CD4-positive, alpha-beta T cell treated with Interleukin-12 subunit alpha and Interleukin-12 subunit beta, for 1 hour (primary cell): Measurements from ENCODE around the gene HTRA3.

Experiments
- DNase-seq: peaks from one replicate; pipeline ENCODE4 v3.0.0-alpha.2; 2020

HTRA3 gene

GRCh38 chr4:8250227-8250626 is 19.3 kb upstream of the HTRA3 start:
- DNase-seq, result no peak

- no peak for DNase-seq
These were observed 18.9 kb upstream of the HTRA3 start for GRCh38 chr4:8250637-8251036.

DNA sequence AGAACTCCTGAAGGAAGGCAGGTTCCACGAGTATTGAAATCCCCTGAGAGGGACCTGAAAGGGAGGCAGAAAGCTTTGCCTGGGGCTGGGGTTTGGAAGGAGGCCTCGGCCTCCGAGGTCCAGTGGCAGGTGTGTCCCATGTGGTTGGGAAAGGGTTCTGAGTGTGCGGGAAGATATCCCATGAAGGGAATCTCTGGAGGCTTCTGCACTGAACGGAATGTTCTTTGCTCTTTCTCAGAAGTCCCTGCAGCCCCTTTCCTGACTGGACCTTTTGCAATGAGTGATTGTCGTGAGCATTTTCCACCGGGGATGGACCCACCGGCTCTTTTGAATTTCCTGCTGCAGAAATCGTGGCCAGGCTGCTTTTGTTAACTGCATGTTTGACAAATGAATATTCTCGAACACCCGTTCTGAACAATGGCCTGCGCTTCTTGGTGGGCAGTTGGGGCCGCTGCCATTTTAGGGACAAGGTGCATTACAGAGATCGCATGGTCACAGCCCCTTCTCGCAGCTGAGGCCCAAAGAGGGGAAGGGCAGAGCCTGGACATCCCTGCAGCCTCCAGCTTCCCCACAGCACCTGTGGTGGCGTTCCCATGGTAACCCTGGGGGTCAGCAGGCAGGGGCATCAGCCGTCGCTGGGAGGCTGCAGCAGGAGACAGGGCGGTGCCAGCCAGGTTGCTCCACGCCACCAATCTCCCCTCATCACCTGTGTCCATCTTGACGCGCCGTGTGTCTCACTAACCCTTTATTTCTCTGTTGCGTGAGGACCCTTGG is 18.3 kb upstream of the HTRA3 start:
- no peak for DNase-seq

DNA sequence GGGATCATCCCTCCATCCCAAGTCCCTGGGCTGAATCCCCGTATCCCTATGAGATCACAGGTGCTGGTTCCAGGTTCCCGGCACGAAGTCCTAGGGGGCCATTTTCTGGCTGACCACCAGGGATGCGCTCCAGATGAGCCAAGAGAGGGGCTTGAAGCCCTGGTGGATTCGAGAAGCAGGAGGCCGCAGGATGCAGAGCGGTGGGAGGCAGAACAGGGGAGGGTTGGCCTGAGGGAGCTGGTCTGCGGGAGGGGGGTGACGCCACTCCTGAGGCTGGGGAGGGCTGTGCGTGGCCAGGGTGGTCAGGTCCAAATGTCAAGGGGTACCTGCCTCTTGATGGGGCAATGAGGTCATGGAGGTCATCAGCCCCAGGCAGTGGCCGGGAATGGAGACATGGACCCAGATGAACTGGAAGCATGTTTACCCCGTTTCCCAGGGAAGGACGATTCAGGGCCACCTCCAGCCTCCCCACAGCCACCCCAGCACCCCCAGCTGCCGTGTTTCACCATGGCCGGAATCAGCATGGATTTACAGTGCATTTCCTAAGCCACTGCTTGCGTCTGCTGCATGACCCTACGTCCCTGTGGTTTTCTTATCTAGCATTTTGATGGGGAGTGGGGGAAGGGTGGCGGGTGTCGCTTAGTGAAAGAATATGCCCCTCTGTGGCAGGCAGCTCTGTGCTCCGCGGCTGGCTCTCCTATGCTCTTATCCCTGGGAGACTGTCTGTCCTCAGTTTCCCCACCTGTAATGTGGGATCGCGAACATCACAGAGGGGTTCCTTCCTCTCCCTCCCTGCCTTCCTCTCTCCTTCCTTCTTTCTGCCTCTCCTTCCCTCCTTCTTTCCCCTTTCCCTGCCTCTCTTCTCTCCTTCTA is 17.0 kb upstream of the HTRA3 start:
- DNase-seq, result no peak

DNA sequence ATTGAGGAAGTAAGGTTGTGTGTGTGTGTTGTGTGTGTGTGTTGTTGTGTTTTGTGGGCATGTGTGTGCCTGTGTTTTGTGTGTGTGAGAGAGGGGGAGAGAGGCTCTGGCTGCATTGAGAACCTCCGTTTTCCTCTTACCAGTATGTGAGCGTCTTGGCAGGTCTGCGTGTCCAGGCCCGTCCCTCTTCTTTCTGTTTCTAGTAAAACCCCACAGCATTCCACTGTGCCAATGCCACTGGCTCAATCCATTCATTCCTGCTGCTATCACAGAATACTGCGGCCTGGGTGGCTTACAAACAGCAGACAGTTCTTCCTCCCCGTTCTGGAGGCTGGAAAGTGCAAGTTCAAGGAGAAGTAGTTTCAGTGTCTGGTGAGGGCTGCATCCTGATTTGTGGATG is 15.5 kb upstream of the HTRA3 start:
- no peak for DNase-seq

DNA sequence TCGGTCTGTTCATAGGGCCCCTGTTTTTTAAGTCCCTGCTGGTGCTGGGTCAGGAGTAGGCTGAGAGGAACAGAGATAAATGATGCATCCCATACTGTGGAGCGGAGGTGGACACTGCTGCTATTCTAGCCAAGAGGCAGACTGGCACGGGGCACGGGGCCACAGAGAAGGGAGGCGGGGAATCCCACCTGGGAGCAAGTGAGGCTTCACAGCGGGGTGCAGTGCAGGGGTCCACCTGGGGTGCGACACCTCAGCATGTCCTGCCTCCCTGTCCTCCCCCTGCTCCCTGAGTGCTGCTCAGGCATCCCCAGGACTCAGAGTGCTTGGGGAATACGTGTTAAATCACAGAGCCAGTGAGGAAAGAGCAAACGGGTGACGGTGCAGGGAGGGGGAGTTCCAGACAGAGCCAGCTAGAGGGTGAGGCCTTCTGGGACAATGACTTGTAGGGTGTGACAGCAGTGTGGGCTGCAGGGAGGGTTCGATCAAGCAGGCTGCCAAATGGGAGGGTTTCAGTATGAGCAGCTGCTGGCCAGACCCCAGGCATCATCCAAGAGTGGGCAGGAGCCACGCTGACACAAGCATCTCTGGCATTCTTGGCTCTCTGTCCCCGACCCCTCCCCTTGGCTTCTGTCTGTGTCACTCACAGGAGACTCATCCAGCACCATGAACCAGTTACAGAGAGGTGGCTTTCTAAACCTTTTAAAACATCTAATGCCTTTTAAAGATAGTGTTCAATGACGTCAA is 13.7 kb upstream of the HTRA3 start:
- DNase-seq, result no peak

DNA sequence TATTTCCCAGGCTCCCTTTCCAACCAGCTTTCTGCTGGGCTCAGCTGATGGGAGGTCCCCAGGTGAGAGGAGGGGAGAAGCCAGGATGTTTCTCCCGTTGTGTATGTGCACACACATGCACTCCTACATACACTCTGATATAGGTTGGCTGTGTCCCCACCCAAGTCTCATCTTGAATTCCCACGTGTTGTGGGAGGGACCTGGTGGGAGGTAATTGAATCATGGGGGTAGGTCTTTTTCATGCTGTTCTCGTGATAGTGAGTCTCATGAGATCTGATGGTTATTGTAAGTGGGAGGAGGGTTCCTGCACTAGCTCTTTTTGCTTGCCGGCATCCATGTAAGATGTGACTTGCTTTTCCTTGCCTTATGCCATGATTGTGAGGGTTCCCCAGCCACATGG is 11.7 kb upstream of the HTRA3 start:
- DNase-seq, result no peak

- DNase-seq, result no peak
These were observed 10.9 kb upstream of the HTRA3 start for GRCh38 chr4:8258552-8259212.

DNA sequence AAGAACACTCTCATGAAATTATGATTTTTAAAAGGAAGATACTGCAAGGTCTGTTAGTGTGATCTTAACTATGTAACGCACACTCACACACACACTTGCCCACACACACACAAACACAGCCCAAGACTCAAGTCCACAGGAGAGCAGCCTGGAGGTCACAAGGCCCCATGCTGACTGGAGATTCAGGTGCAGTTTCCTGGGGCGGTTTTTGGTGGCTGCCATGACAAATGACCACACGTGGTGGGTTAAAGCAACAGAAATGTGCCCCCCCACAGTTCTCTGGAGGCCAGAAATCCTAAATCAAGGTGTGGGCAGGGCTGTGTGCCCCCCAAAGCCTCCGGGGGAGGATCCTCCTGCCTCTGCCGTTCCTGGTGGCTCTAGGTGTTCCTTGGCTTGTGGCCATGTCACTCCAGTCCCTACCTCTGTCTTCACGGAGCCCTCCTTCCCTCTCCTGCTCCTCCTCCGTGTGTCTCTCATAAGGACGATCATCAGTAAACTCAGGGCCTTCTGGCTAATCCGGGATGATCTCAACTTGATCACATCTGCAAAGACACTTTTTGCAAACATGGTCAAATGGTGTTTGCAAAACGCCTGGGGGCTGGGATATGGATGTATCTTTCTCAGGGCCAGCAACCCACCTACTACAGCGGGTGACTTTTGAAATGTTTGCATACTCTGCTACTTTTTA is 9.7 kb upstream of the HTRA3 start:
- no peak for DNase-seq

DNA sequence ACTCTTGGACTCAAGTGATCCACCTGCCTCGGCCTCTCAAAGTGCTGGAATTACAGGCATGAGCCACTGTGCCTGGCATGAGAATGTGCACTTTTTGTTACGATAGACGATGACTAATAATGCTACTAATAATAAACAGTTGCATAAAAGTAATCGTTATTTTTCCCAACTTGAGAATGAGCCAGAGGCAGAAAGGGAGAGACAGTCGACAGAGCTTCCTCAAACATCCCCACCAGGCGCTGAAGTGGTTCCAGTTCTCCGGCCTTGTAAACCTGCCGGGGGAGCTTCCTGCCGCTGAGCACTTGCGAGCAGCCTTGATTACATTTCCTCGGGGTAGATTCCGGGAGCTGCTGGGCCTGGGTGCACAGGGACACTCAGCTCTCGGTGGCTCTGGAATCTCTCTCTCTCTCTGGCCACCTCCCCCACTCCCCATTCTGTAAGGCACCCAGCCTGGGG is 8.9 kb upstream of the HTRA3 start:
- no peak for DNase-seq

GRCh38 chr4:8261851-8262535 is 7.6 kb upstream of the HTRA3 start:
- DNase-seq, result no peak

- DNase-seq, result no peak
These were observed 6.8 kb upstream of the HTRA3 start for GRCh38 chr4:8262637-8263322.

GRCh38 chr4:8263397-8263796 is 6.2 kb upstream of the HTRA3 start:
- DNase-seq, result no peak

DNA sequence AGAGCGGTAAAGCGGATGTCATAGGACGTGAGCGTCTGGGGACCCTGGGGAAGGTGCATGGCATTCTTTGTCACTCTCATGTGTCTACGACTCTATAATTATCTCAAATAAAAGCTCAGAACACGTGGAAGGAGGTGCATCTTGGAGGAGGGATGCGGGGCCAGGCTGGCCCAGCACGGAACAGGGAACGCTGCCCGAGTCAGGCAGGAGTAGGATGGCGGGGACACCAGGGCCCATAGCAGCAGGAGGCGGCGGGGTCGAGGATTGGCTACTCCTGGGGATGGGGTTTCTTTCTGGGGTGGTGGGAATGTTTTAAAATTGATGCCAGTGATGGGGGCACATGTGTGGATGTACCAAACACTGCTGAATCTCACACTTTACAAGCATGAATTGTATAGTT is 5.4 kb upstream of the HTRA3 start:
- DNase-seq, result no peak

DNA sequence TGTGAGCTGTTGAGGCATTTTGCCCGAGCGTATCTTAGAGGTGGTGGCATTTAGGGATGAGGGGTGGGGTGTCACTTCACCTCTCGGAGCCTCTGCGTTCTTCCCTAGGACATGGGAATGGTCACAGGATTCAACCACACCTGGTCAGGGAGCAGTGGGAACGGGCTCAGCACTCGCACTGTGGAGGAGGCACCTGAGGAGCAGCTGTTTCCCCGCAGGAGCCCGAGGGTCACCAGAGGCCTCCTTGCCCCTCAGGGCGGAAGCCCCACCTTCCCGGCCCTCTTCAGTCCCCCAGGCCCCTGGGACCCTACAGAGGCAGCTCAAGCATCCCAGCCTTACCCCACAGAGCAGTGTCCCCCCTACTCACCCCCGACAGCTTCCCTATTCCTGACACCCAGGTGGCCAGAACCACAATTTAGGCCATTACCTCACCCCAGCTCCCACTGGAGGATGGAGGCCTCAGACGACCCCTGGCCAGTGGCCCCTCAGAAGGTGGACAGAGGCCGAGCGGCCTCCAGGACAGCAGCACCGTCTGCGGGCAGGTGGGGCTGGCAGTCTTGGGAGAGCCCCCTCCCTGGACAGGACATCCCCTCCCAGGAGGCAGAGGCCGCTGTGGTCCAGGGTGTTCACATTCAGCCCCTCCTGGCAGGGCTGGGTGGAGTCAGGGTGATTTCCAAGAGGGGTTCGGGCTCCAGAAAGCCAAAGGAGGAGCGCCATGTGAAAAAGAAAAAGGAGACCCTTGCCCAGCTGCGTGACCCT is 4.2 kb upstream of the HTRA3 start:
- no peak for DNase-seq

GRCh38 chr4:8266088-8266487 is 3.5 kb upstream of the HTRA3 start:
- DNase-seq, result no peak

GRCh38 chr4:8266508-8266907 is 3.0 kb upstream of the HTRA3 start:
- no peak for DNase-seq

- peak; percentile 14 for DNase-seq
These were observed 2.5 kb upstream of the HTRA3 start for GRCh38 chr4:8267077-8267476.

DNA sequence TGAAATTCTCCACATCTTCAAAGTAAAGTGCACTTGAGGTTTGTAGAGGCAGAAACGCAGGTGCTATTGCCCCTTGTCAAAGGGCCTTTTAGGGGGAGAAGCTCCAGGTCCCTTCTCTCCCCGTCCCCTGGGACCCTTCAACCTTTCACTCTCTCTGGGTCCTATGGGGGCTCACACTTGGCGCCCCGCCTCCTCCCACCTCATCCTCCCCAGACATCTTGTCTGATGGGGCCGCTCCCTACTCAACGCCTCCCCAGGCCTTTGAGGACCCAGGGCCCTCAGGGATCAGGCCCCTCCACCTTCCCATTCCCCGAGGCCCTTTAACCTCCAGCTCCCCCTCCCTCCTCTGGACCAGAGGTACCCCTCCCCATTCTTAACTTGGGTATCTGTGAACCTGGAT is 1.3 kb upstream of the HTRA3 start:
- no peak for DNase-seq

- DNase-seq, result no peak
These were observed 536 bp upstream of the HTRA3 start for GRCh38 chr4:8268901-8269534.
